ENCODE data around the gene IPO13.

The IPO13 gene

DNA sequence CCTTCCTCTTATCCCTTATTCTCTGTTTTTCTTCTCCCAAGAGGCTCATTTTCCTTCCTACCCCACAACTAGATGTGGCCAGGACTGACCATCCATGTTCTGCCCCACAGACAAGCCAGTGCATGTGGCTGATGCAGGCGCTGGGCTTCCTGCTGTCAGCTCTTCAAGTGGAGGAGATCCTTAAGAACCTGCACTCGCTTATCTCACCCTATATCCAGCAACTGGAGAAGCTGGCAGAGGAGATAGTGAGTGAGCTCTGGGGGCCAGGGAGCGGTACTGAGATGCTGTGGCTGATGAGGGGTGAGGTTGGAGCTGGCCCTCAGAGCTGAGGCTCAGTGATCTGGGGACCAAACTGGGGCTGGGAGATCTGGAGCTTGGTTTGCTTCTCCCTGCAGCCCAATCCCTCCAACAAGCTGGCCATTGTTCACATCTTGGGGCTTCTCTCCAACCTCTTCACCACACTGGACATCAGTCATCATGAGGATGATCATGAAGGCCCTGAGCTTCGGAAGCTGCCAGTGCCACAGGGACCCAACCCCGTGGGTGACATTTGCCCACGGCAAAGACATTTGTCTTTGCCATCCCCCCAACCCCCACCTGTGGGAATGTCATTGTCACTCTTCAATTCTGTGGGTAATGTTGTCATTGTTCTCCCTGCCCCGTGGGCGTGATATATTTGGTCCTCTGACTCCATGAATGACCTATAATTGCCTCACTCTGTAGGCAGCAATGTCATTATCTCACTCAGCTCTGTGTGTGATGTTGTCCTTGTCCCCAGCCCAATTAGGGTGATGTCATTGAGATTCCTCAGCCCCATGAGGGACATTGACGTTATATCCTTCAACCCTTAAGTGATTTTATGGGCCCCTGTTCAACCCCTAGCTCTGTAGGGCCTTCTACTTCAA, 11.9 kb downstream of the IPO13 start:
- Histone ChIP-seq H3K4me1 (ENCODE audit: insufficient read depth, low read length) (no peaks in the 10 kb centered on the region), H3K9ac (ENCODE audit: low read depth, low read length) (no peak overlapping the region), H3K27me3 (ENCODE audit: insufficient read depth, low read length) (no peaks in the 10 kb centered on the region), H3K4me3 (ENCODE audit: low read length) (no peak overlapping the region), H3K36me3 (ENCODE audit: insufficient read depth, low read depth, low read length) (peaks cover 26% of the 10 kb centered on the region), H3K27ac (ENCODE audit: low read length) (no peak overlapping the region), H3K9me3 (ENCODE audit: insufficient read depth, low read depth, low read length) (no peaks in the 10 kb centered on the region)

DNA sequence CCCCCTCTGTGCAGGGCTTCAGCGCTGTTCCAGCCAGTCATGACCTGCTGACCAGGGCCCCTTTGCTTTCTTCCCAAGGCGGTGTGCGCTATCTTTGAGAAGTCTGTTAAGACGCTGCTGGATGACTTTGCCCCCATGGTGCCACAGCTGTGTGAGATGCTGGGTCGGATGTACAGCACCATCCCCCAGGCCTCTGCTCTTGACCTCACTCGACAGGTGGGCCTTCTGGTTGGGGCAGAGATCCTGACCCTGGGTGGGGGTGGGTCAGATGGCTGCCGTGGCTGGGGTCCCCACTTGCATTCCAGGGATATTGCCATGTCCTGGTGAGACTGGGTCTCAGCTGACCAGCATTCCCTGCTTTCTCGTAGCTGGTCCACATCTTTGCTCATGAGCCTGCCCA, 14.0 kb downstream of the IPO13 start:
- Histone ChIP-seq H3K9ac (ENCODE audit: low read depth, low read length) (no peak overlapping the region), H3K9me3 (ENCODE audit: insufficient read depth, low read depth, low read length) (no peaks in the 10 kb centered on the region), H3K4me3 (ENCODE audit: low read length) (no peak overlapping the region), H3K4me1 (ENCODE audit: insufficient read depth, low read length) (no peaks in the 10 kb centered on the region), H3K27ac (ENCODE audit: low read length) (no peak overlapping the region), H3K27me3 (ENCODE audit: insufficient read depth, low read length) (no peaks in the 10 kb centered on the region), H3K36me3 (ENCODE audit: insufficient read depth, low read depth, low read length) (peaks cover 26% of the 10 kb centered on the region)

DNA sequence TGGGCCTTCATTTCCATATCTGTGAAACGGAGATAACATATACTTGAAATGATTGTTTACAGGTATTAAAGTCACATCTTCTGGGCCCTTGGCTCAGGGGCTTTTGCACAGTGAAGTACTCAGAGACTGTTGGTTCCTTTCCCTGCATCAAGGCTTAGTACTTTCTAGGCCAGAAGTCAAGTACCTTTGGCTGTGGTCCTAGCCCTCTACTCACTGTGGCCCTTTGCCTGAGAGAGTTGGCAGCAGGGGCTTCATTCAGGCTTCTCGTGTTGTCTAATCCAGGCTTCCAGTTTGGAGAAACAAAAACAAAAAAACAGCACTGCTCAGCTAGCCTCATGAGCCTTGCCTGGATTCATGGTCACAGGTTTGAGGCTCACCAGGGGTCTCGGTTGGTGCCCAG, 14.9 kb downstream of the IPO13 start:
- Histone ChIP-seq H3K9me3 (ENCODE audit: insufficient read depth, low read depth, low read length) (no peaks in the 10 kb centered on the region), H3K4me3 (ENCODE audit: low read length) (no peak overlapping the region), H3K27ac (ENCODE audit: low read length) (no peak overlapping the region), H3K36me3 (ENCODE audit: insufficient read depth, low read depth, low read length) (peaks cover 26% of the 10 kb centered on the region), H3K27me3 (ENCODE audit: insufficient read depth, low read length) (no peaks in the 10 kb centered on the region), H3K9ac (ENCODE audit: low read depth, low read length) (no peak overlapping the region), H3K4me1 (ENCODE audit: insufficient read depth, low read length) (no peaks in the 10 kb centered on the region)

DNA sequence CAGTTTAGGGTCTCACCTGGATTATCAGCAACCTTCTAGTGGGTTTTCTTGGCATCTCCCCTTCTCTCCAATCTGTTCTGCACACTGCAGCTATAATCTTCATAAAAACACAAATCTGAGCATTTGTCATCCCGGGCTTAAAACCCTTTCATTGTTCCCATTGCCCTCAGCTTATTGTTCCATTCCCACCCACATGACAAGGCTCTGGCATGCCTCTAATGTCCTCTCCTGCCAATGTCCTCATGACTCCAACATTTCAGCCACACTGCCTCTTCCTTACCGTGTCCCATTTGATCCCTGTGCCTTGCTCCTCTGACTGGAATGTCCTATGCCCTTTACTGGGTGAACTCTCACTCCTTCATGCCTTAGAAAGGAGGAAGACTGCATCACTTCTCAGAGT, 15.6 kb downstream of the IPO13 start:
- no peaks in the 10 kb centered on the region for H3K4me1 ChIP-seq (ENCODE audit: insufficient read depth, low read length)
- no peak overlapping the region for H3K4me3 ChIP-seq (ENCODE audit: low read length)
- H3K27me3 ChIP-seq (ENCODE audit: insufficient read depth, low read length), result no peaks in the 10 kb centered on the region
- H3K9me3 ChIP-seq (ENCODE audit: insufficient read depth, low read depth, low read length), result no peaks in the 10 kb centered on the region
- H3K36me3 ChIP-seq (ENCODE audit: insufficient read depth, low read depth, low read length), result peaks cover 26% of the 10 kb centered on the region
- no peak overlapping the region for H3K9ac ChIP-seq (ENCODE audit: low read depth, low read length)
- H3K27ac ChIP-seq (ENCODE audit: low read length), result no peak overlapping the region

DNA sequence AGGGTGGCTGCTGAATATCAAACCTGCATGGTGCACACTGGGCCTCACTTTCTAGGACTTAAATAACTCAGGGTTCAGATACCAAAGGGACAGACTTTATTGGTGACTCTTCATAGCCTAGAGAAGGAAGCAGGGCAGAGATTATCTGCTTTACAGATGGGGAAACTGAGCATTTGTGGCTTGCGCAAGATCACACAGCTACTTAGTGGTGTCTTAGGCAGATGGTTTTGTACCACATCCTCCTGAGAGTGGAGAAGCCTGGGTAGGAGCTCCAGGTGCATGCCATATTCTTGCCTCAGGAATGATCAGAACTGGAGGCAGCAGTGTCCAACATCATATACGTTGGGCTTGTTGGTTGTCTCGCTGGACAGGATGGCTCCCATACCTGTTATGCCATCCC, 16.3 kb downstream of the IPO13 start:
- H3K36me3 ChIP-seq (ENCODE audit: insufficient read depth, low read depth, low read length), result peaks cover 24% of the 10 kb centered on the region
- no peak overlapping the region for H3K27ac ChIP-seq (ENCODE audit: low read length)
- H3K4me1 ChIP-seq (ENCODE audit: insufficient read depth, low read length), result no peaks in the 10 kb centered on the region
- H3K4me3 ChIP-seq (ENCODE audit: low read length), result no peak overlapping the region
- H3K27me3 ChIP-seq (ENCODE audit: insufficient read depth, low read length), result no peaks in the 10 kb centered on the region
- H3K9ac ChIP-seq (ENCODE audit: low read depth, low read length), result no peak overlapping the region
- no peaks in the 10 kb centered on the region for H3K9me3 ChIP-seq (ENCODE audit: insufficient read depth, low read depth, low read length)

DNA sequence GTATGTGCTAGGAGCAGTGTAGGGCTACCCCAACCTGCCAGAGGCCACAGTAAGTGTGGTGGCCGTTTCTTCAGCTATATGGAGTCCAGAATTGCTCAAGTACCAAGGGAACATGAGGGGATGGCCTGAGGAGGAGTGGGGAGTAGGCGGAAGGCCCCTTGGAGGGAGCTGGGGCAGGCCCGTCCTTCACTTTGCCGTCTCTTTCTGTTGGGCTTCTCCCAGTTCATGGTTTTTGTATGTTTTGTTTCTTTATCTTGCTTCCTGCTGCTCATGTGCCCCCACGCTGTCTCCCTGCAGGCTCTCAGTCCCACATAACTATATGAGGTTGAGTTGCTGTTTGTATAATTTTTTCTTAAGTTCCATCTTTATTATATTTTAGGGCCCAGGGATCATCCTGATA, 17.1 kb downstream of the IPO13 start:
- Histone ChIP-seq H3K36me3 (ENCODE audit: insufficient read depth, low read depth, low read length) (peaks cover 16% of the 10 kb centered on the region), H3K27ac (ENCODE audit: low read length) (no peak overlapping the region), H3K4me3 (ENCODE audit: low read length) (no peak overlapping the region)

DNA sequence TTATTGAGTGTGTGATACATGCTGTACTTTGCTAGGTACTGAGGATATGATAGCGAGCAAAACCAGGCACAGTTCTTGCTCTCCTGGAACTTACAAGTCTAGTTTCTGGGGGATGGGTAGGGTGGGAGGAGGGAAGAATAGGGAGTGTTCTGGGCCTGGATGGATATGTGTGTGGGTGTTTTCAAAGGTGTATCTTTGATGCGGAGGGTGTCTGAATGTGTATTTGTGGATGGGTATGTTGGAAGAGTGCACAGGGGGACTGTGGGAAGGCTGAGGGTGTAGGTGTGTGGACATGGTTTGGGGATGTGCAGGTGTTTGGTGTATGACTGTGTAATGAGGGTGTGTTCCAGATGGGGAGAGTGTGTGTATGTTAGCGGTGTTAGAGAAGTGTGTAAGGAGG, 18.6 kb downstream of the IPO13 start:
- no peaks in the 10 kb centered on the region for H3K9me3 ChIP-seq (ENCODE audit: insufficient read depth, low read depth, low read length)
- H3K36me3 ChIP-seq (ENCODE audit: insufficient read depth, low read depth, low read length), result peaks cover 11% of the 10 kb centered on the region
- H3K27ac ChIP-seq (ENCODE audit: low read length), result no peak overlapping the region
- no peak overlapping the region for H3K9ac ChIP-seq (ENCODE audit: low read depth, low read length)
- H3K4me1 ChIP-seq (ENCODE audit: insufficient read depth, low read length), result no peaks in the 10 kb centered on the region
- H3K4me3 ChIP-seq (ENCODE audit: low read length), result no peak overlapping the region
- no peaks in the 10 kb centered on the region for H3K27me3 ChIP-seq (ENCODE audit: insufficient read depth, low read length)

More for the DNA sequence above, 17.1 kb downstream of the IPO13 start:
- H3K9ac ChIP-seq (ENCODE audit: low read depth, low read length), result no peak overlapping the region
- no peaks in the 10 kb centered on the region for H3K27me3 ChIP-seq (ENCODE audit: insufficient read depth, low read length)
- no peaks in the 10 kb centered on the region for H3K9me3 ChIP-seq (ENCODE audit: insufficient read depth, low read depth, low read length)
- no peaks in the 10 kb centered on the region for H3K4me1 ChIP-seq (ENCODE audit: insufficient read depth, low read length)

DNA sequence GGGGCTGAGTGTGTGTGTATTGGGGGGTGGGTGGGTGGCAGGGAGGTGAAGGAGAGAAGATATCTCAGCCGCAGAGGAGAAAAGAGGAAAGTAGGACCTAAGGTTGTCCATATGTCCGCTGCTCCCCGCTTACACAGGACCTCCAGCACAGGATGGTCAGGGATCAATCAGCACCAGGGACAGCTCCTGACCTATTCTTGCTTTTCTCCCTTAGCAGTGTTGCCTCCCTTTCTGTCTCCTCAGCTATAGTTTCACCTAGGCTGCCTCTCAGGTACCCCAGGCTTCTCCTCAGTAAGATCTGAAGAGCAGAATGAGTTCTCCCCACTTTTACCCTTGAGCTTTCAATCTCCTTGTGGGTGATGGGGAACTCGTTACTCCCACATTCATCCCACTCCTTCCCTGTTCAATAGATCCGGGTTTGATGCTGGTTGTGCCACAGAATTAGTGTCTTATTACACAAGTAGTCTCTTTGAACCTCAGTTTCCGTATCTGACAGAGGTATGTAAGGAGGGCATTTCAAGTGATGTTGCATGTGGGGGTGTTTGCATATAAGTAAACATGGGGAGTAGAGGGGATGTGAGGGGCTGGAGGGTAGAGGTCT, 21.7 kb downstream of the IPO13 start:
- no peak overlapping the region for H3K4me3 ChIP-seq (ENCODE audit: low read length)

DNA sequence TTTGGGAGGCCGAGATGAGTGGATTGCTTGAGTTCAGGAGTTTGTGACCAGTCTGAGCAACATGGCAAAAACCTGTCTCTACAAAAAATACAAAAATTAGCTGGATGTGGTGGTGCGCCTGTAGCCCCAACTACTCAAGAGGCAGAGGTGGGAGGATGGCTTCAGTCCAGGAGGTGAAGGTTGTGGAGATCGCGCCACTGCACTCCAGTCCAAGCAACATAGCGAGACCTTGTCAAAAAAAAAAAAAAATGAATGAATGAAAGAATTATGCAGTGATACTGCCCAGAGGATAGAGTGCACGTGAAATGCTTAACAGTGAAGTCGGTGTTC, 22.6 kb downstream of the IPO13 start:
- Histone ChIP-seq H3K9me3 (ENCODE audit: insufficient read depth, low read depth, low read length) (no peaks in the 10 kb centered on the region), H3K27me3 (ENCODE audit: insufficient read depth, low read length) (no peaks in the 10 kb centered on the region), H3K4me1 (ENCODE audit: insufficient read depth, low read length) (no peaks in the 10 kb centered on the region), H3K36me3 (ENCODE audit: insufficient read depth, low read depth, low read length) (peaks cover 25% of the 10 kb centered on the region), H3K9ac (ENCODE audit: low read depth, low read length) (no peak overlapping the region), H3K27ac (ENCODE audit: low read length) (no peak overlapping the region), H3K4me3 (ENCODE audit: low read length) (peak overlapping the region; percentile 48; the same call in 1 of the 2 replicates)

More for the DNA sequence above, 21.7 kb downstream of the IPO13 start:
- no peaks in the 10 kb centered on the region for H3K9me3 ChIP-seq (ENCODE audit: insufficient read depth, low read depth, low read length)
- peaks cover 25% of the 10 kb centered on the region for H3K36me3 ChIP-seq (ENCODE audit: insufficient read depth, low read depth, low read length)
- no peak overlapping the region for H3K27ac ChIP-seq (ENCODE audit: low read length)
- no peak overlapping the region for H3K9ac ChIP-seq (ENCODE audit: low read depth, low read length)
- no peaks in the 10 kb centered on the region for H3K4me1 ChIP-seq (ENCODE audit: insufficient read depth, low read length)
- no peaks in the 10 kb centered on the region for H3K27me3 ChIP-seq (ENCODE audit: insufficient read depth, low read length)

DNA sequence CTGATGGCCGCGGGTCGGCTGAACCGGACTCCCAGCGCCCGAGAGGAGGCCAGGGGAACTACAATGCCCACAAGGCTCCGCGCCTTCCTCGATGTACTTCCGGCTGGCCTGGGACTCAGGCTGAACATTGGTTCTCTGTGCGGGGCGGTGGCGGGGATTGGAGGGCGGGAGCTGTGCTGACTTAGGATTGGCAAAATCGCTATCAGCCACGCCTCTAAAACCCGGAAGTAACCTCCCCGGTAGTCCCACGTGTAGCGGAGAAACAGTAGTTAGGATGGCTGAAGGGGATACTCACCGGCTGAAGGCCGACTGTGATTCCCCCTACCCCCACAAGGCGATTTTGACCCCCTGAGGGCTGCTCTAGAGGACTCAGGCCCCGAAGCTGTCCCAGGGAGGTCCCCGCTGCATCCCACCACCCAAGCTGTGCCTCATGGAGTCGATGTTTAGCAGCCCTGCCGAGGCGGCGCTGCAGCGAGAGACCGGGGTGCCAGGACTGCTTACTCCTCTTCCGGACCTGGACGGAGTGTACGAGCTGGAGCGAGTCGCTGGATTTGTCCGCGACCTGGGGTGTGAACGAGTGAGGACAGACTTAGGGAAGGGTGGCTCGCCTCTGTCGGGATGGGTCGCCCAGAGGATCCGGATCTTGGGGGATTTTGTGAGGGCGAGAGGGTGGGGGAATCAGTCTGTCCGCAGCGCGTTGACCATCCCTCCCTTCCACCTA, 23.2 kb downstream of the IPO13 start, which contains the start of gene DPH2:
TSS of gene DPH2 (plus strand) at position 265 of the 721 bp plus-strand sequence. CDS start at position 431, 166 bp downstream.
- H3K4me1 ChIP-seq (ENCODE audit: insufficient read depth, low read length), result no peaks in the 10 kb centered on the region
- no peaks in the 10 kb centered on the region for H3K9me3 ChIP-seq (ENCODE audit: insufficient read depth, low read depth, low read length)
- H3K9ac ChIP-seq (ENCODE audit: low read depth, low read length), result peak within 1 kb of the TSS; percentile 83
- no peak within 1 kb of the TSS for H3K27ac ChIP-seq (ENCODE audit: low read length)
- H3K4me3 ChIP-seq (ENCODE audit: low read length), result peak within 1 kb of the TSS; percentile 95
- H3K36me3 ChIP-seq (ENCODE audit: insufficient read depth, low read depth, low read length), result peaks cover 25% of the 10 kb centered on the region
- H3K27me3 ChIP-seq (ENCODE audit: insufficient read depth, low read length), result no peaks in the 10 kb centered on the region

DNA sequence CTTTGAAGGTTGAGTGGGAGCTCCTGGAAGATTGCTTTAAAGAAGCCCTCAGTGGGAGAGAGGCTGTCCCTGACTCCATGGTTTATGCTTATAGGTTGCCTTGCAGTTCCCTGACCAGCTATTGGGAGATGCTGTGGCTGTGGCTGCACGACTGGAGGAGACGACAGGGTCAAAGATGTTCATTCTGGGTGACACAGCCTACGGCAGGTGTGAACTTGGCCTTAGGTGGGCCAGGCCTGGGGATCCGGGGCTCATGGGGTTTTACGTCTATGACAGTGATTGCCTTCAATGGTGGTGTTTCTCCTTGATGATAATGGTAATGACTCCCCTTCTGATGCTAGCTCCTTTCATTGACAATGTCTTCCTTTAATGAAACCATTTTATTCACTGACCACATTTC, 23.8 kb downstream of the IPO13 start:
- Histone ChIP-seq H3K9me3 (ENCODE audit: insufficient read depth, low read depth, low read length) (no peaks in the 10 kb centered on the region), H3K27ac (ENCODE audit: low read length) (no peak overlapping the region), H3K36me3 (ENCODE audit: insufficient read depth, low read depth, low read length) (peaks cover 25% of the 10 kb centered on the region), H3K9ac (ENCODE audit: low read depth, low read length) (peak overlapping the region; percentile 83), H3K4me1 (ENCODE audit: insufficient read depth, low read length) (no peaks in the 10 kb centered on the region), H3K4me3 (ENCODE audit: low read length) (peak overlapping the region; percentile 95), H3K27me3 (ENCODE audit: insufficient read depth, low read length) (no peaks in the 10 kb centered on the region)

Data from iPS-20b (cell line).